K562 (cell line): Measurements from ENCODE around the gene ACRV1. TPM values are rescaled to one million over a fixed set of nuclear protein-coding genes. Genes with fewer than 3 reads are reported as not detected.

Experiments used
- CREM ChIP-seq: IDR thresholded peaks from 2 replicates; pipeline ENCODE4 v1.6.1; 2014; ENCODE audit warnings: antibody characterized with exemption, low read depth
- EP400 ChIP-seq: fragments of 450-650 bp; IDR thresholded peaks from 2 replicates; pipeline ENCODE4 v1.6.1; 2017; ENCODE audit warnings: antibody characterized with exemption, mild to moderate bottlenecking, moderate library complexity
- ETS2 ChIP-seq: IDR thresholded peaks from 2 replicates; pipeline ENCODE4 v1.6.1; 2016; ENCODE audit warnings: borderline replicate concordance, missing genetic modification characterization, mild to moderate bottlenecking, moderate library complexity, missing compliant biosample characterization; ENCODE audit not compliant: poor library complexity, severe bottlenecking
- FOS ChIP-seq: IDR thresholded peaks from 3 replicates; pipeline ENCODE4 v1.6.1; 2011; ENCODE audit not compliant: insufficient read length; ENCODE audit errors: extremely low read depth
- MAFF ChIP-seq: IDR thresholded peaks from 2 replicates; pipeline ENCODE4 v1.6.1; 2012; ENCODE audit warnings: low read length, improper control_type of control experiment
- NRF1 ChIP-seq, 2 experiments: fragments of 450-650 bp; IDR thresholded peaks in 1 of 2; conservative IDR thresholded peaks in 1 of 2; 2 replicates each; pipeline ENCODE4 v1.6.1; 2014; ENCODE audit warnings: mild to moderate bottlenecking in 2 of 2
- POLR2AphosphoS2 ChIP-seq: IDR thresholded peaks from 2 replicates; pipeline ENCODE4 v1.6.1; 2012; ENCODE audit warnings: low read length, improper control_type of control experiment
- RBM22 ChIP-seq: fragments of 200-400 bp; formaldehyde crosslinking; IDR thresholded peaks from 2 replicates; pipeline ENCODE4 v1.6.1; 2018; ENCODE audit warnings: low read length, low read depth; ENCODE audit not compliant: poor library complexity, severe bottlenecking
- SIN3A ChIP-seq, 2 experiments: fragments of 150-350 bp in 1 of 2; IDR thresholded peaks; 2 replicates each; pipeline ENCODE4 v1.6.1; 2011 to 2016; ENCODE audit warnings: borderline replicate concordance in 2 of 2, low read depth in 2 of 2, low read length in 2 of 2, mild to moderate bottlenecking in 2 of 2, moderate library complexity in 2 of 2; ENCODE audit not compliant: control insufficient read depth in 1 of 2
- THRB ChIP-seq: fragments of 450-650 bp; formaldehyde crosslinking; conservative IDR thresholded peaks from 2 replicates; pipeline ENCODE4 v1.4.0; 2022; ENCODE audit warnings: mild to moderate bottlenecking, missing genetic modification characterization
- ZFX ChIP-seq: sonication (generic); formaldehyde crosslinking; IDR thresholded peaks from 2 replicates; pipeline ENCODE4 v1.8.0; 2022; ENCODE audit warnings: mild to moderate bottlenecking, missing genetic modification reagents, moderate library complexity
- ZKSCAN3 ChIP-seq: fragments of 250-450 bp; sonication (Bioruptor Pico); IDR thresholded peaks from 2 replicates; pipeline ENCODE4 v1.4.0; 2020
- ZNF232 ChIP-seq: sonication (generic); formaldehyde crosslinking; IDR thresholded peaks from 2 replicates; pipeline ENCODE4 v1.8.0; 2022; ENCODE audit warnings: mild to moderate bottlenecking, missing genetic modification reagents
- ZNF41 ChIP-seq: fragments of 250-450 bp; sonication (Bioruptor Pico); conservative IDR thresholded peaks from 2 replicates; pipeline ENCODE4 v1.4.0; 2020; ENCODE audit warnings: mild to moderate bottlenecking
- ZNF75A ChIP-seq: fragments of 450-650 bp; formaldehyde crosslinking; IDR thresholded peaks from 2 replicates; pipeline ENCODE4 v1.4.0; 2020; ENCODE audit warnings: mild to moderate bottlenecking
- ZNF766 ChIP-seq: fragments of 200-800 bp; sonication (Bioruptor generic); conservative IDR thresholded peaks from 2 replicates; pipeline ENCODE4 v1.6.1; 2016; ENCODE audit warnings: missing genetic modification characterization, missing compliant biosample characterization
- polyA plus RNA-seq, 8 experiments: library from polyadenylated mRNA; depleted of rRNA in 4 of 8; stranded (reverse) in 5 of 8; unstranded in 3 of 8; fragments of >200 nt; fragmentation: Nextera tagmentation in 2 of 8; fragmentation: Illumina TruSeq in 1 of 8; extraction: Ambion mirVana in 2 of 8; extraction: Trizol in 1 of 8; gene quantifications; 2 replicates each; pipeline versions ENCODE4 v1.2.1 to v1.2.3, GENCODE V29; 2011 to 2014; ENCODE audit warnings: inconsistent platforms in 1 of 8, missing spikeins in 1 of 8
- total RNA-seq, 7 experiments: library from RNA; depleted of rRNA in 6 of 7; stranded (reverse); fragments of >200 nt in 6 of 7; fragmentation: Illumina TruSeq in 2 of 7; extraction: Trizol in 2 of 7; gene quantifications; 2 replicates each; pipeline versions ENCODE4 v1.2.1 to v1.2.3, GENCODE V29; 2011 to 2021; ENCODE audit warnings: low replicate concordance in 1 of 7
- TF ChIP-seq, protein P1 (sequence below): IDR thresholded peaks from 2 replicates; pipeline ENCODE4 v1.6.1; 2011; ENCODE audit warnings: borderline replicate concordance, low read depth, mild to moderate bottlenecking, moderate library complexity, low read length; ENCODE audit not compliant: insufficient read depth, poor library complexity, severe bottlenecking
- TF ChIP-seq, protein P2 (sequence below): fragments of 450-650 bp; IDR thresholded peaks from 2 replicates; pipeline ENCODE4 v1.6.1; 2018; ENCODE audit warnings: mild to moderate bottlenecking, low read depth; ENCODE audit not compliant: partially characterized antibody
- TF ChIP-seq, protein P3 (sequence below), 3 experiments: IDR thresholded peaks in 2 of 3; conservative IDR thresholded peaks in 1 of 3; 2 replicates each; pipeline ENCODE4 v1.5.1; 2011 to 2012; ENCODE audit warnings: low read length in 3 of 3, mild to moderate bottlenecking in 3 of 3, control low read depth in 2 of 3, improper control_type of control experiment in 1 of 3, inconsistent platforms in 1 of 3, low read depth in 1 of 3, mixed read lengths in 1 of 3, moderate library complexity in 1 of 3; ENCODE audit not compliant: insufficient read depth in 2 of 3

Gene ACRV1
- total and polyA plus RNA-seq, 9 of the 15 experiments (the other 6 are each of a cell fraction or from before 2014, with no cell fraction given), result 0.22 to 0.25 TPM; not detected in 7

DNA sequence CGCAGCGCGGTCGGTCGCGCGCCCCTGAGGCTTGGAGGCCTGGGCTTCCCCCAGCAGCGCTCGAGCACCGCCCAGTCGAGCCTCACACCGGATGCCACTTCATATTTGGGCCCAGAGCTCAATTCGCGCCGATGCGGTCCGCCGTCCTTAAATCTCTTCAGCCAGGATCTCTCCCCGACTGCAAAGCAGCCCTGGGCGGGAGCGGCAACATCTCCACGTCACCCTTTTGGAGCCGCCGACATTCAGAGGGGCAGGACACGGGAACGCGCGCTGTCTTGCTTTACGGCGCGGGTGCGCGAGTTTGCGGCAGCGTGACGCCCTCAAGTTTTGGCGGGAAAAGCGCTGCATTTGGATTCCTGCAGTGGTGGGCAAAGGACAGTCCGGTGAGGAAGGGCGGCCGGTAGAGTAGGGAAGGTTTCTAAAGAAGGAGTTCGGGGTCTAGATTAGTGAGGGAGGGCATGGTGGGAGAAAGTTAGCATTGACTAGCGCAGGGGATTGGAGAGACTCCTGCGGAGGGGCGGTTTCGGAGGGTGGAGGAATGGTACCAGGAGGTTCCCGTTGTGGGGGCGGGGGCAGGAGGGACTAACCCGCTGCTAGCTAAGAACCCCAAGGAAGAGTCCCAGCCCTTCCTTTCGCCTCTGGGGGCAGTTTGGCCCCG lies 54.9 kb downstream of the ACRV1 start (continued):
- TF ChIP-seq, protein P1, sequence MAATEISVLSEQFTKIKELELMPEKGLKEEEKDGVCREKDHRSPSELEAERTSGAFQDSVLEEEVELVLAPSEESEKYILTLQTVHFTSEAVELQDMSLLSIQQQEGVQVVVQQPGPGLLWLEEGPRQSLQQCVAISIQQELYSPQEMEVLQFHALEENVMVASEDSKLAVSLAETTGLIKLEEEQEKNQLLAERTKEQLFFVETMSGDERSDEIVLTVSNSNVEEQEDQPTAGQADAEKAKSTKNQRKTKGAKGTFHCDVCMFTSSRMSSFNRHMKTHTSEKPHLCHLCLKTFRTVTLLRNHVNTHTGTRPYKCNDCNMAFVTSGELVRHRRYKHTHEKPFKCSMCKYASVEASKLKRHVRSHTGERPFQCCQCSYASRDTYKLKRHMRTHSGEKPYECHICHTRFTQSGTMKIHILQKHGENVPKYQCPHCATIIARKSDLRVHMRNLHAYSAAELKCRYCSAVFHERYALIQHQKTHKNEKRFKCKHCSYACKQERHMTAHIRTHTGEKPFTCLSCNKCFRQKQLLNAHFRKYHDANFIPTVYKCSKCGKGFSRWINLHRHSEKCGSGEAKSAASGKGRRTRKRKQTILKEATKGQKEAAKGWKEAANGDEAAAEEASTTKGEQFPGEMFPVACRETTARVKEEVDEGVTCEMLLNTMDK, result peak; percentile 82
- TF ChIP-seq ZNF75A (no peak; the same call in 1 of the 2 replicates), CREM (peak; percentile 95), ETS2 (tag) (no peak), ZNF41 (CRISPR knock-in tag) (0 out of 2 replicates have a peak, but pooled peaks have one; percentile 10), ZNF232 (peak; percentile 75; the same call in 1 of the 2 replicates), RBM22 (peak; percentile 84), ZNF766 (CRISPR knock-in tag) (peak; percentile 80), POLR2AphosphoS2 (peak; percentile 92), SIN3A (IDR thresholded peaks at IDR 0.05; ENCODE audit: borderline replicate concordance in 2 of 2, control insufficient read depth in 1 of 2, low read depth in 2 of 2, low read length in 2 of 2) (peak in 1 of 2 experiments; percentile 81; a peak in 3 of 4 replicates), ZKSCAN3 (CRISPR knock-in tag) (no peak), ZFX (CRISPR knock-in tag) (peak; percentile 98), EP400 (peak; percentile 98), FOS (no peak), THRB (peak; percentile 96), NRF1 (conservative IDR thresholded peaks at IDR 0.05 in 1 of 2, IDR thresholded peaks at IDR 0.05 in 1 of 2) (peak; percentile 67 to 76), MAFF (no peak)
- TF ChIP-seq, protein P2, sequence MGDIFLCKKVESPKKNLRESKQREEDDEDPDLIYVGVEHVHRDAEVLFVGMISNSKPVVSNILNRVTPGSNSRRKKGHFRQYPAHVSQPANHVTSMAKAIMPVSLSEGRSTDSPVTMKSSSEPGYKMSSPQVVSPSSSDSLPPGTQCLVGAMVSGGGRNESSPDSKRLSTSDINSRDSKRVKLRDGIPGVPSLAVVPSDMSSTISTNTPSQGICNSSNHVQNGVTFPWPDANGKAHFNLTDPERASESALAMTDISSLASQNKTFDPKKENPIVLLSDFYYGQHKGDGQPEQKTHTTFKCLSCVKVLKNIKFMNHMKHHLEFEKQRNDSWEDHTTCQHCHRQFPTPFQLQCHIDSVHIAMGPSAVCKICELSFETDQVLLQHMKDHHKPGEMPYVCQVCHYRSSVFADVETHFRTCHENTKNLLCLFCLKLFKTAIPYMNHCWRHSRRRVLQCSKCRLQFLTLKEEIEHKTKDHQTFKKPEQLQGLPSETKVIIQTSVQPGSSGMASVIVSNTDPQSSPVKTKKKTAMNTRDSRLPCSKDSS, result no peak
- TF ChIP-seq, protein P3, sequence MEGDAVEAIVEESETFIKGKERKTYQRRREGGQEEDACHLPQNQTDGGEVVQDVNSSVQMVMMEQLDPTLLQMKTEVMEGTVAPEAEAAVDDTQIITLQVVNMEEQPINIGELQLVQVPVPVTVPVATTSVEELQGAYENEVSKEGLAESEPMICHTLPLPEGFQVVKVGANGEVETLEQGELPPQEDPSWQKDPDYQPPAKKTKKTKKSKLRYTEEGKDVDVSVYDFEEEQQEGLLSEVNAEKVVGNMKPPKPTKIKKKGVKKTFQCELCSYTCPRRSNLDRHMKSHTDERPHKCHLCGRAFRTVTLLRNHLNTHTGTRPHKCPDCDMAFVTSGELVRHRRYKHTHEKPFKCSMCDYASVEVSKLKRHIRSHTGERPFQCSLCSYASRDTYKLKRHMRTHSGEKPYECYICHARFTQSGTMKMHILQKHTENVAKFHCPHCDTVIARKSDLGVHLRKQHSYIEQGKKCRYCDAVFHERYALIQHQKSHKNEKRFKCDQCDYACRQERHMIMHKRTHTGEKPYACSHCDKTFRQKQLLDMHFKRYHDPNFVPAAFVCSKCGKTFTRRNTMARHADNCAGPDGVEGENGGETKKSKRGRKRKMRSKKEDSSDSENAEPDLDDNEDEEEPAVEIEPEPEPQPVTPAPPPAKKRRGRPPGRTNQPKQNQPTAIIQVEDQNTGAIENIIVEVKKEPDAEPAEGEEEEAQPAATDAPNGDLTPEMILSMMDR (IDR thresholded peaks at IDR 0.05 in 2 of 3, conservative IDR thresholded peaks at IDR 0.05 in 1 of 3; ENCODE audit: insufficient read depth in 2 of 3, low read depth in 1 of 3, low read length in 3 of 3), result no peak
